Stimulated activated naive CD8-positive, alpha-beta T cell treated with anti-CD3 and anti-CD28 coated beads, Interleukin-15, Interleukin-2, amounts not matched to agents 100 ng/mL and 50 ng/mL, for 24 hours (primary cell): Measurements from ENCODE around the gene PTS.
A peak's percentile ranks its signal among the peaks of the same experiment; 100 is the strongest.
"Not testable (repeated sequence)": the region's sequence is repeated elsewhere in the genome, so short reads cannot be mapped to it uniquely, and the experiment has no call there.

ENCODE experiments used
- H3K27ac Mint-ChIP-seq: one replicate; pipeline ENCODE4 v1.8.0; 2021; ENCODE audit warnings: mild to moderate bottlenecking, mixed read lengths
- H3K27me3 Mint-ChIP-seq: one replicate; pipeline ENCODE4 v1.8.0; 2021; ENCODE audit warnings: mixed read lengths
- H3K36me3 Mint-ChIP-seq: one replicate; pipeline ENCODE4 v1.8.0; 2021; ENCODE audit warnings: low read depth, mixed read lengths
- H3K4me1 Mint-ChIP-seq: one replicate; pipeline ENCODE4 v1.8.0; 2021; ENCODE audit warnings: low read depth, mixed read lengths
- H3K4me3 Mint-ChIP-seq: one replicate; pipeline ENCODE4 v1.8.0; 2021; ENCODE audit warnings: mild to moderate bottlenecking, mixed read lengths
- H3K9me3 Mint-ChIP-seq: one replicate; pipeline ENCODE4 v1.8.0; 2021; ENCODE audit warnings: mixed read lengths

PTS gene

GRCh38 chr11:112226062-112226830, at the start of gene PTS:
PTS (plus strand) TSS chr11:112226428; CDS start chr11:112226444, 16 bp downstream.
- Mint-ChIP-seq H3K27ac (peak within 1 kb of the TSS; percentile 93), H3K9me3 (no peaks in the 10 kb centered on the region), H3K4me3 (peak within 1 kb of the TSS; percentile 86)

GRCh38 chr11:112177589-112177988, 48.6 kb upstream of the PTS start:
- no peak overlapping the region for H3K4me3 Mint-ChIP-seq
- H3K4me1 Mint-ChIP-seq = peaks cover 24% of the 10 kb centered on the region
- no peaks in the 10 kb centered on the region for H3K36me3 Mint-ChIP-seq
- H3K27ac Mint-ChIP-seq = no peak overlapping the region
- peaks cover 42% of the 10 kb centered on the region for H3K27me3 Mint-ChIP-seq
- no peaks in the 10 kb centered on the region for H3K9me3 Mint-ChIP-seq

More at GRCh38 chr11:112226062-112226830, at the start of gene PTS:
- Mint-ChIP-seq H3K27me3 (no peaks in the 10 kb centered on the region), H3K36me3 (peaks cover 27% of the 10 kb centered on the region), H3K4me1 (peaks cover 29% of the 10 kb centered on the region)

DNA sequence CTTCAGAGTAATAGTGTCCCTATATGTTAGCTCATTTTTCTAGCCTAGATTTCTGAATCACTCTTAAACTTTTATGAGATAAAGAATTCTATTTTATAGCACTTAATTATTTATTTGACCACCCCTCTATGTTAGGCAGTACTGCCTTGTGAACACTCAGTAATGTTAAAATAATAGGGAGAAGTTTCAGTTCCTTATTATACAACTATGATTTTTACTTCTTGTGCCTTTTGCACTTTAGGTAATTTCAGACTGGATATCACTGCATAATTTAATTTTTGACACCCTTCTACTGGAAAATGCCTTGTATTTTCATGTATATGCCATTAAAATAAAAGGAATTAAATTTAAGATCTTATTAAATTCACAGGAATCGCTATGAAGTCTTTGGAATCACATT, 47.8 kb upstream of the PTS start:
- no peak overlapping the region for H3K4me3 Mint-ChIP-seq
- no peaks in the 10 kb centered on the region for H3K9me3 Mint-ChIP-seq
- peaks cover 47% of the 10 kb centered on the region for H3K27me3 Mint-ChIP-seq
- H3K36me3 Mint-ChIP-seq = no peaks in the 10 kb centered on the region
- H3K4me1 Mint-ChIP-seq = peaks cover 24% of the 10 kb centered on the region
- H3K27ac Mint-ChIP-seq = no peak overlapping the region

DNA sequence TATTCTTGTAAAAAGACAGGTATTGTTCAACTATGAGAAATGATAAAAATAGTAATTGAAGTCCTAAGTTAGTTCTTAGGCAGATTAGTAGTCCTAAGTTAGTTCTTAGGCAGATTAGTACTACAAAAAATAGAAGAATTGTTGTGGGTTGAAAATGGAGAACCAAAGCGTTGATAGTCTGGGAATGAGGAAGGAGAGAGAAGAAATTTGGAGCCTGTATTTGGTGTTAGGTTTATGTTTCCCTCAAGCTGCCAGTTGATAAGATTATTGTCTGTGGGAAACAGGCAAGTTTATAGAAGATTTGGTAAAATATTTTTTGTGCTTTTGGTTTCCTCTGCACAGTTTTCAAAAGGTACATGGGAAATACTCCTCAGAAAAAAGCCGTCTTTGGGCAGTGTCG, 47.3 kb upstream of the PTS start:
- Mint-ChIP-seq H3K4me3 (no peak overlapping the region), H3K4me1 (peaks cover 24% of the 10 kb centered on the region), H3K36me3 (no peaks in the 10 kb centered on the region), H3K27ac (no peak overlapping the region), H3K9me3 (no peaks in the 10 kb centered on the region), H3K27me3 (peaks cover 51% of the 10 kb centered on the region)

DNA sequence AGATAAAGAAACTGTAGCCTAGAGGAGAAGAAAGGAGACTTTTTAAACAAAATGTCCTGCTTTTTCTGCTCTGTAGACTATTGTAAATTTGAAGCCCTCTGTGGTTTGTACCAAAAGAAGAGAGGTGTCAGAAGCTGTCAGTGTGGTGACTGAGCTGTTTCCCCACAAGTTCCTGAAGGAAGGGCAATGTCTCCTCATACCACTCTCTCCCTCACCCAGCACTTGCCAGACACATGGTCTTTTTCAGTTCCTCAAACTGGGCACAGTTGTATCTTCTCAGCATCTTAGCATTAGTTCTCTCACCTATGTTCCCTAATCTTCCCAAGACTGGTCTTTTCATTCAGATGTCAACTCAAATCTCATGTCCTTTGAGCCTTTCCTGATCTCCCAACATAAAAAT, 46.6 kb upstream of the PTS start:
- Mint-ChIP-seq H3K9me3 (no peaks in the 10 kb centered on the region), H3K27ac (no peak overlapping the region), H3K4me3 (no peak overlapping the region), H3K4me1 (peaks cover 23% of the 10 kb centered on the region), H3K27me3 (peaks cover 49% of the 10 kb centered on the region), H3K36me3 (no peaks in the 10 kb centered on the region)

DNA sequence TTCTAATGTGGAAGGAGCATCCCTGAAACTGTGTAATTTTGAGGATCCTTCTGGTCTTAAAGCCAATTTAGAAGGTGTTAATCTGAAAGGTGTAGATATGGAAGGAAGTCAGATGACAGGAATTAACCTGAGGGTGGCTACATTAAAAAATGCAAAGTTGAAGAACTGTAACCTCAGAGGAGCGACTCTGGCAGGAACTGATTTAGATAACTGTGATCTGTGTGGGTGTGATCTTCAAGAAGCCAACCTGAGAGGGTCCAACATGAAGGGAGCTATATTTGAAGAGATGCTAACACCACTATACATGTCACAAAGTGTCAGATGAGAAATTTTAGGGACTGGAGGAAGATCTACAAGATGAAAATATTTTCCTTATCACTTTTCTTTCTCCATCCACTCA, 43.4 kb upstream of the PTS start:
- H3K27me3 Mint-ChIP-seq = peaks cover 30% of the 10 kb centered on the region
- no peak overlapping the region for H3K27ac Mint-ChIP-seq
- H3K4me1 Mint-ChIP-seq = peaks cover 12% of the 10 kb centered on the region
- H3K9me3 Mint-ChIP-seq = no peaks in the 10 kb centered on the region
- H3K4me3 Mint-ChIP-seq = no peak overlapping the region
- H3K36me3 Mint-ChIP-seq = no peaks in the 10 kb centered on the region

DNA sequence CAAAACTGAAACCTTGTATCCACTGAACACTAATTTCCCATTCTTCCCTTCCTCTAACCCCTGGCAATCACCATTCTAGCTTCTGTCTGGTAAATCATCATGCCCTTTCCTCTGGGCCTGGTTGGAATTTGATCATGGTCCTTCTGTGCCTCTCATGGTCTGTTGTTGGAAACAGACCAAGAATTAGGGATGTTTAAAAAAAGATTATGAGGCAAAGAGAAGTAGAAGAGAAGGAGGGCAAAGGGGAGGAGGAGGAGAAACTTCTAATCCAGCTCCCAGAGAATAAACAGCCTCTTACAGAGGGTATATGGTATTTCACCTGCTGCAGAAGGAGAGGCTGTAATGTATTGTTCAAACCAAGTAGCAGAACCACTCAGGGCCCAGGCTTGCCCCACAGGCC, 40.3 kb upstream of the PTS start:
- Mint-ChIP-seq H3K27ac (no peak overlapping the region), H3K27me3 (peaks cover 22% of the 10 kb centered on the region), H3K4me1 (no peaks in the 10 kb centered on the region), H3K4me3 (no peak overlapping the region), H3K9me3 (no peaks in the 10 kb centered on the region), H3K36me3 (no peaks in the 10 kb centered on the region)

GRCh38 chr11:112186304-112186703, 39.9 kb upstream of the PTS start:
- H3K9me3 Mint-ChIP-seq = no peaks in the 10 kb centered on the region
- no peaks in the 10 kb centered on the region for H3K36me3 Mint-ChIP-seq
- H3K4me1 Mint-ChIP-seq = no peaks in the 10 kb centered on the region
- H3K27ac Mint-ChIP-seq = no peak overlapping the region
- H3K4me3 Mint-ChIP-seq = no peak overlapping the region
- peaks cover 22% of the 10 kb centered on the region for H3K27me3 Mint-ChIP-seq

DNA sequence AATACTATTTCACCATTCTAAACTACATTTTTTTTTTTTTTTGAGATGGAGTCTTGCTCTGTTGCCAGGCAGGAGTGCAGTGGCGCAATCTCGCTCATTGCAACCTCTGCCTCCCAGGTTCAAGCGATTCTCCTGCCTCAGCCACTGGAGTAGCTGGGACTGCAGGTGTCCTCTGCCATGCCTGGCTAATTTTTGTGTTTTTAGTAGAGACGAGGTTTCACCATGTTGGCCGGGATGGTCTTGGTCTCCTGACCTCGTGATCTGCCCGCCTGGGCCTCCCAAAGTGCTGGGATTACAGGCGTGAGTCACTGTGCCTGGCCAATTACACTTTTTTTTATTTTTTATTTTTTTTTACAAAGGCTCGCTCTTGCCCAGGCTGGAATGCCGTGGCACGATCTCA, 31.1 kb upstream of the PTS start:
- H3K4me1 Mint-ChIP-seq, H3K27ac Mint-ChIP-seq, H3K27me3 Mint-ChIP-seq, H3K4me3 Mint-ChIP-seq, H3K9me3 Mint-ChIP-seq, H3K36me3 Mint-ChIP-seq: not testable (repeated sequence)

- H3K27ac Mint-ChIP-seq = no peak overlapping the region
- H3K4me3 Mint-ChIP-seq = no peak overlapping the region
- H3K4me1 Mint-ChIP-seq = no peaks in the 10 kb centered on the region
- H3K36me3 Mint-ChIP-seq = no peaks in the 10 kb centered on the region
- H3K9me3 Mint-ChIP-seq = no peaks in the 10 kb centered on the region
- peaks cover 4% of the 10 kb centered on the region for H3K27me3 Mint-ChIP-seq
Measured at GRCh38 chr11:112195951-112196351, 30.3 kb upstream of the PTS start.

GRCh38 chr11:112196519-112197087, 29.6 kb upstream of the PTS start:
- Mint-ChIP-seq H3K36me3 (no peaks in the 10 kb centered on the region), H3K27ac (no peak overlapping the region), H3K27me3 (peaks cover 4% of the 10 kb centered on the region), H3K4me1 (no peaks in the 10 kb centered on the region), H3K4me3 (no peak overlapping the region), H3K9me3 (no peaks in the 10 kb centered on the region)

DNA sequence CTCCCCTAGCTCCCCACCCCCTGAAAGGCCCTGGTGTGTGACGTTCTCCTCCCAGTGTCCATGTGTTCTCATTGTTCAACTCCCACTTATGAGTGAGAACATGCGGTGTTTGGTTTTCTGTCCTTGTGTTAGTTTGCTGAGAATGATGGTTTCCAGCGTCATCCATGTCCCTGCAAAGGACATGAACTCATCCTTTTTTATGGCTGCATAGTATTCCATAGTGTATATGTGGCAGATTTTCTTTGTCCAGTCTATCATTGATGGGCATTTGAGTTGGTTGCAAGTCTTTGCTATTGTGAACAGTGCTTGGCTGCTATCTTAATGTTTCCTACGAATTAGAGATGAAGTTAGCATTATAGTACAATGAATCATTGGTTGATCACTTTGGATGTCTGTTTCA, 27.1 kb upstream of the PTS start:
- H3K9me3 Mint-ChIP-seq, H3K36me3 Mint-ChIP-seq: not testable (repeated sequence)

GRCh38 chr11:112200252-112200651, 26.0 kb upstream of the PTS start:
- H3K9me3 Mint-ChIP-seq = no peaks in the 10 kb centered on the region
- H3K27ac Mint-ChIP-seq = no peak overlapping the region

More for the DNA sequence above, 27.1 kb upstream of the PTS start:
- not testable (repeated sequence) for H3K4me3 Mint-ChIP-seq, H3K27me3 Mint-ChIP-seq, H3K4me1 Mint-ChIP-seq, H3K27ac Mint-ChIP-seq

GRCh38 chr11:112206071-112206470, 20.2 kb upstream of the PTS start:
- H3K4me1 Mint-ChIP-seq = peaks cover 3% of the 10 kb centered on the region
- H3K36me3 Mint-ChIP-seq = no peaks in the 10 kb centered on the region
- H3K4me3 Mint-ChIP-seq = no peak overlapping the region
- H3K27me3 Mint-ChIP-seq = peaks cover 7% of the 10 kb centered on the region
- H3K9me3 Mint-ChIP-seq = no peaks in the 10 kb centered on the region
- H3K27ac Mint-ChIP-seq = no peak overlapping the region

More at GRCh38 chr11:112200252-112200651, 26.0 kb upstream of the PTS start:
- H3K27me3 Mint-ChIP-seq = peaks cover 7% of the 10 kb centered on the region
- H3K36me3 Mint-ChIP-seq = no peaks in the 10 kb centered on the region
- H3K4me1 Mint-ChIP-seq = no peaks in the 10 kb centered on the region
- H3K4me3 Mint-ChIP-seq = no peak overlapping the region

DNA sequence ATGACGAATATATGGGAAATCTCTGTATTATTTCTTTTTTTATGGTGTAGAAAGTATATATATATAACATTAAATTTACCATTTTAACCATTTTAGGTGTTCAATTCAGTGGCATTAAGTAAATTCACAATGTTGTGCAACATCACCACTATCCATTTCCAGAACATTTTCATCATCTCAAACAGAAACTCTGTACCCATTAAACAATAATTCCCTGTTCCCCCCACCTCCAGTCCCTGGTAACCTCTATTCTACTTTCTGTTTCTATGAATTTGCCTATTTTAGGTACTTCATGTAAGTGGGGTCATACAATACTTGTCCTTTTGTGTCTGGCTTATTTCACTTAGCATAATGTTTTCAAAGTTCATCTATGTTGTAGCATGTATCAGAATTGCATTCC, 15.3 kb upstream of the PTS start:
- no peaks in the 10 kb centered on the region for H3K36me3 Mint-ChIP-seq

GRCh38 chr11:112211536-112211935, 14.7 kb upstream of the PTS start:
- H3K9me3 Mint-ChIP-seq = no peaks in the 10 kb centered on the region
- H3K4me3 Mint-ChIP-seq = peak overlapping the region; percentile 52
- peaks cover 7% of the 10 kb centered on the region for H3K27me3 Mint-ChIP-seq
- peaks cover 21% of the 10 kb centered on the region for H3K4me1 Mint-ChIP-seq
- H3K27ac Mint-ChIP-seq = no peak overlapping the region
- H3K36me3 Mint-ChIP-seq = no peaks in the 10 kb centered on the region

More for the DNA sequence above, 15.3 kb upstream of the PTS start:
- no peaks in the 10 kb centered on the region for H3K9me3 Mint-ChIP-seq
- H3K4me3 Mint-ChIP-seq = no peak overlapping the region
- no peak overlapping the region for H3K27ac Mint-ChIP-seq
- H3K27me3 Mint-ChIP-seq = peaks cover 7% of the 10 kb centered on the region
- H3K4me1 Mint-ChIP-seq = peaks cover 21% of the 10 kb centered on the region
